ENCODE data around the gene SLC17A1.

Gene SLC17A1

DNA sequence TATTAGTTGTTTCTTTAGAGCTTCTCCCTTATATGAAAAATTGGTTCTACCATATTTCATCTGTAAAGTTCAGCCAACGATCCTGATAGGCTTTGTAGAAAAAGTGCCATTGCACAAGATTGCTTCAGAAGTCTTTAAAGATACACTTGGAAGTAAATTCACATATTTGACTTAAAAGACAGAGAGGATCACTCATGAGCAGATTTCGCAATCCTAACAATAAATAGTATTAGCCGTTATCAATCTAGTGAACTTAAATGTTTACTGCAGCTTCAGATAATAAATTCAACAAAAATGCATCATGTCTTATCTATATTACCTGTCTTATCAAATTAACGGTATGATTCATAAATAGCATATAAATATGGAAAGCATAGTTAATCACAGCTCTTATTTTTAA lies 86.0 kb downstream of the SLC17A1 start:
- H3K4me3 ChIP-seq (ENCODE audit: low read depth, low read length), result no peak overlapping the region
- DNase-seq (ENCODE audit: low read depth), result no peak
- TF ChIP-seq, protein P1, sequence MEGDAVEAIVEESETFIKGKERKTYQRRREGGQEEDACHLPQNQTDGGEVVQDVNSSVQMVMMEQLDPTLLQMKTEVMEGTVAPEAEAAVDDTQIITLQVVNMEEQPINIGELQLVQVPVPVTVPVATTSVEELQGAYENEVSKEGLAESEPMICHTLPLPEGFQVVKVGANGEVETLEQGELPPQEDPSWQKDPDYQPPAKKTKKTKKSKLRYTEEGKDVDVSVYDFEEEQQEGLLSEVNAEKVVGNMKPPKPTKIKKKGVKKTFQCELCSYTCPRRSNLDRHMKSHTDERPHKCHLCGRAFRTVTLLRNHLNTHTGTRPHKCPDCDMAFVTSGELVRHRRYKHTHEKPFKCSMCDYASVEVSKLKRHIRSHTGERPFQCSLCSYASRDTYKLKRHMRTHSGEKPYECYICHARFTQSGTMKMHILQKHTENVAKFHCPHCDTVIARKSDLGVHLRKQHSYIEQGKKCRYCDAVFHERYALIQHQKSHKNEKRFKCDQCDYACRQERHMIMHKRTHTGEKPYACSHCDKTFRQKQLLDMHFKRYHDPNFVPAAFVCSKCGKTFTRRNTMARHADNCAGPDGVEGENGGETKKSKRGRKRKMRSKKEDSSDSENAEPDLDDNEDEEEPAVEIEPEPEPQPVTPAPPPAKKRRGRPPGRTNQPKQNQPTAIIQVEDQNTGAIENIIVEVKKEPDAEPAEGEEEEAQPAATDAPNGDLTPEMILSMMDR (IDR thresholded peaks at IDR 0.05; ENCODE audit: low read depth, low read length, missing control alignments), result no peak

DNA sequence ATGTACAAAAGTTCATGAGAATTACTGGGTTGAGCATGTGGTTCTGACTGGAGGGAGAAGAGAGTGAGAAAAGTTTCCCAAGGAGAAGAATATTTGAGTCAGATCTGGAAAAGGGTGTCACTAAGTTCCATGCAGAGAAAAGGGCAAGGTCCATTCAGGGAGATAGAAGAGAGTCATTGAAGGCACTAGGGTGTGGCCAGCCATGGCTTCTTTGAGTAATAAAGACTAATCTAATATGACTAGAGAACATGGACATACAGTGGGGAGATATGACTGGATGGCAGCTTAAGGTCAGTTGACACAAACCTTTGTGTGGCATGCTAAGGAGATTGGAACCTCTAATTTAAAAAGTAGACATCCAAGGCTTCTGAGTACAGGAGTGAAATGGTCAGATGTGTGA lies 88.0 kb downstream of the SLC17A1 start:
- DNase-seq (ENCODE audit: low read depth), result no peak
- no peak overlapping the region for H3K4me3 ChIP-seq (ENCODE audit: low read depth, low read length)
- TF ChIP-seq, protein P1 (IDR thresholded peaks at IDR 0.05; ENCODE audit: low read depth, low read length, missing control alignments), result no peak

DNA sequence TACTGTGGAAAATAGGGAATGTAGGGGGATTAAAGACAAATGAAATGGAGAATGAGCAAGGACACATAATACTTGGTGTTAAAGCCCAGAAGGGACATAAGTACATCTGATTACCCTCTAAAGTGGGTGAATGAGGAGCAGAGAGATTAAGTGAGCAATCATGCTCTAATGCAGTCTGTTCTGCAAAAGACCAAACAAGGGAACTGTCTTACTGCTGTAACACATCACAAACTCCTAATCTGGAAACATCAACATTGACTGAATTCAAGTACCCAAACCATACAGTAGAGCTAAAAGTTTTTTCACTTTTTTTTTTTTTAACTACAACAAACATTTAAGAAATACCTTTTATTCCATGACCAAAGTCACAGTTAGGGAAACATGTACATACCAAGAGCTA lies 96.6 kb downstream of the SLC17A1 start:
- DNase-seq (ENCODE audit: low read depth), result no peak
- TF ChIP-seq, protein P1 (IDR thresholded peaks at IDR 0.05; ENCODE audit: low read depth, low read length, missing control alignments), result no peak
- no peak overlapping the region for H3K4me3 ChIP-seq (ENCODE audit: low read depth, low read length)

Data from GM12864 (cell line).